Prostate gland (tissue), 2 donors: ENCODE measurements around the gene TRPM6.

Experiments
- POLR2A ChIP-seq: fragments of 450-650 bp; IDR thresholded peaks from one replicate; pipeline ENCODE4 v1.6.1; 2016; ENCODE audit warnings: antibody characterized with exemption, mild to moderate bottlenecking
- POLR2AphosphoS5 ChIP-seq: sonication (generic); formaldehyde crosslinking; IDR thresholded peaks from one replicate; pipeline ENCODE4 v1.6.1; 2017; ENCODE audit warnings: antibody characterized with exemption
- TF ChIP-seq, protein P1 (sequence below), 4 experiments: fragments of 200-600 bp in 2 of 4; fragments of 450-650 bp in 2 of 4; sonication (generic) in 2 of 4; IDR thresholded peaks; 1 replicate in 3 of 4; 2 replicates in 1 of 4; pipeline ENCODE4 v1.5.1; 2016 to 2019; ENCODE audit warnings: antibody characterized with exemption in 4 of 4, mild to moderate bottlenecking in 2 of 4, moderate library complexity in 2 of 4

DNA sequence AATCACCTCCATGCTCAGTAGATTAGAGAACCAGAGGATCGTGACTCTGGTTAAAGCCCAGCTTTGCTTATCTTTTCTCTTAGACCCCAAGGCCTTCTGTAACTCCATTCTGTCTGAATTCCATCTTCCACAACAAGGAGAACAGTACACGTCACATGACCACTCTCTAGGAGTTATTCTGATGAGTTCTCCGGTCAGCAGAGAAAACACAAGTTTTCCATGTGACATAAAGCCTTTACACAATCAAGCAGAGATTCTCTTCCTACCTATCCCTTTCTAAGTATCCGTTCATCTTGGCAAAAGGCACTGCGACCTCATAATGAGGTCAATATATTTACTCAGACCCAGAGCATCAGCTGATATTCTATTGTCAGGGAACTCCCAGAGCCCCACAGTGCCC is 112.3 kb downstream of the TRPM6 start:
- TF ChIP-seq, protein P1, sequence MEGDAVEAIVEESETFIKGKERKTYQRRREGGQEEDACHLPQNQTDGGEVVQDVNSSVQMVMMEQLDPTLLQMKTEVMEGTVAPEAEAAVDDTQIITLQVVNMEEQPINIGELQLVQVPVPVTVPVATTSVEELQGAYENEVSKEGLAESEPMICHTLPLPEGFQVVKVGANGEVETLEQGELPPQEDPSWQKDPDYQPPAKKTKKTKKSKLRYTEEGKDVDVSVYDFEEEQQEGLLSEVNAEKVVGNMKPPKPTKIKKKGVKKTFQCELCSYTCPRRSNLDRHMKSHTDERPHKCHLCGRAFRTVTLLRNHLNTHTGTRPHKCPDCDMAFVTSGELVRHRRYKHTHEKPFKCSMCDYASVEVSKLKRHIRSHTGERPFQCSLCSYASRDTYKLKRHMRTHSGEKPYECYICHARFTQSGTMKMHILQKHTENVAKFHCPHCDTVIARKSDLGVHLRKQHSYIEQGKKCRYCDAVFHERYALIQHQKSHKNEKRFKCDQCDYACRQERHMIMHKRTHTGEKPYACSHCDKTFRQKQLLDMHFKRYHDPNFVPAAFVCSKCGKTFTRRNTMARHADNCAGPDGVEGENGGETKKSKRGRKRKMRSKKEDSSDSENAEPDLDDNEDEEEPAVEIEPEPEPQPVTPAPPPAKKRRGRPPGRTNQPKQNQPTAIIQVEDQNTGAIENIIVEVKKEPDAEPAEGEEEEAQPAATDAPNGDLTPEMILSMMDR (IDR thresholded peaks at IDR 0.05), result no peak
- TF ChIP-seq POLR2A, result no peak
- no peak for TF ChIP-seq POLR2AphosphoS5
